GM18867 (cell line): ENCODE measurements around the gene FMNL2.

ENCODE experiments used
- ATAC-seq: cut with Tn5 transposase; IDR thresholded peaks from one replicate; pipeline ENCODE4 v1.9.1; 2021; ENCODE audit warnings: mild to moderate bottlenecking, moderate library complexity; ENCODE audit not compliant: unreplicated experiment

Gene FMNL2

GRCh38 chr2:152400607-152401214 is 65.7 kb downstream of the FMNL2 start:
- ATAC-seq: no peak

GRCh38 chr2:152402780-152403759 is 68.1 kb downstream of the FMNL2 start:
- ATAC-seq: no peak

GRCh38 chr2:152405206-152406118 is 70.5 kb downstream of the FMNL2 start:
- ATAC-seq: no peak

- peak; percentile 43 for ATAC-seq
Measured at GRCh38 chr2:152406119-152406835, 71.3 kb downstream of the FMNL2 start.

- ATAC-seq: no peak
Measured at GRCh38 chr2:152406836-152407161, 71.8 kb downstream of the FMNL2 start.

GRCh38 chr2:152407204-152407721 is 72.3 kb downstream of the FMNL2 start:
- ATAC-seq: peak; percentile 85

GRCh38 chr2:152407806-152408205 is 72.8 kb downstream of the FMNL2 start:
- ATAC-seq: no peak

DNA sequence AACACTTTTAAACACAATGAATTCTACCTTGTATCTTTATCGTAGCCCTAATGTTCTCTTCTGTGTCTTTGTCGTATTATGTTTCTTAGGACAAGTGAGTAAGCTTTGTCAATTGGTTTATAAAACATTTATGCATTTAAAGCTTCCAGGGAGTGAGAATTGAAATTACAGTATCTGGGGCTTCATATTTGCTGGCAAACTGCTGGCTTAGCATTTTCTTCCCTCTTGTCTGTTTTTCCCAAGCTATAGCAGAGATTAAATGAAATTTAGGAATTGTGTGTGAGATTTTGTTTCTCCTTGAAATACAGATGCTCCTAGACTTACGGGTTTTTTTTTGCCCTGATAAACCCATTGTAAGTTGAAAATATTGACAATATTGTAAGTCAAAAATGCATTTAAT is 73.3 kb downstream of the FMNL2 start:
- ATAC-seq: no peak

DNA sequence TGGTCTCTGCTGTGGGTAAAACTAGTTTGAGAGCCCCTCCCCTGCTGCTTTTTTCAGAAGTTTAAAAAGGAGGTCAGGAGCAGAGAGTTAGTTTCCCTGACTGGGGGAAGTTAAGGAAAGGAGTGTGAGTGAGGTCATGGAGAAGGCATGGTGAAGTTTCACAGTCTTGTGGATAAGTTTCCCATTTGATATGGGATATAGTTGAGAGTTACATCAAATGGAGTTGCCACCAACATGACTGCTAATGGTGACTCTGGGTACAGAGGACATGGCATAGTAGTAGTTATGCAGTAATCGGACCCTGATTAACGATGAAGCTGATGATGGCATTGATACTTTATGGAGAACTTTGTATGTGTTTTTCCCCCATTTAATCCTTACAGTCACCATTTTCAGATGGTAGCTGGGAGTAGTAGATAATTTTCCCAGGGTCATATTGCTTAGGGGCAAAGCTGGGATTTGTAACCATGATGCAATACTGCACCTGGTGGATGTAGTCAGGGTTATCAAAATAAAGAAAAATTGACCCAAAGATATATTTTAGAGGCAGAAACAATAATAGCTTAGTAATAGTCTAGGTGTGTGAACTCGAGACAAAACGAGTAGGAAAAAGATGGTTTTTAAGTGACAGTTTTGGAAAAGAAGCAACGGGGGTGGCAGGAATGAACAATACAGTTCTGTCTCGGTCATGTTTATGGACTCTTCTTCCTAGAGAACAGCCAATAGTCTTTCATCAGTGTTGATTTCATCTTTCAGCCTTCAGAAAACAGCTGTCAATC is 74.6 kb downstream of the FMNL2 start:
- ATAC-seq: no peak

DNA sequence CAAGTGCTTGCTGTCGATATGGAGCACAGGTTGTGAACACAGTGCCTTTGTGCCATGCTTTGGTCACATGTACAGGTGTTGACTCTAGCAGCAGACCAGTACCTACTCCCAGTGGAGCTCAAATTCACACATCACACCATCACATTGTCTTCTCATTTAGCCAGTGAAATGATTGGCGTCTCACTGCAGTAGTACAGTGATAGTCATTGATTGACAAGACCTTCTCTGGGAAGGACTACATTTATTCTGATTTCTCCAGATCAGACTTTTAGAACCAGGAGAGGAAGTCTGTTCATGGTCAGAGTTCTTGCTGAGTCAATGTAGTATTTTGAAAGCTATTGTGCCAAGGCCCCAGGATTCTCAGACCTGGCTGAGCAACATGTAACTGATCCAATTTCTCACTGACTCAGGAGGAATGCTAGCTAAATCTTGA is 75.2 kb downstream of the FMNL2 start:
- ATAC-seq: no peak

- ATAC-seq: no peak
Measured at GRCh38 chr2:152411154-152411553, 76.2 kb downstream of the FMNL2 start.

DNA sequence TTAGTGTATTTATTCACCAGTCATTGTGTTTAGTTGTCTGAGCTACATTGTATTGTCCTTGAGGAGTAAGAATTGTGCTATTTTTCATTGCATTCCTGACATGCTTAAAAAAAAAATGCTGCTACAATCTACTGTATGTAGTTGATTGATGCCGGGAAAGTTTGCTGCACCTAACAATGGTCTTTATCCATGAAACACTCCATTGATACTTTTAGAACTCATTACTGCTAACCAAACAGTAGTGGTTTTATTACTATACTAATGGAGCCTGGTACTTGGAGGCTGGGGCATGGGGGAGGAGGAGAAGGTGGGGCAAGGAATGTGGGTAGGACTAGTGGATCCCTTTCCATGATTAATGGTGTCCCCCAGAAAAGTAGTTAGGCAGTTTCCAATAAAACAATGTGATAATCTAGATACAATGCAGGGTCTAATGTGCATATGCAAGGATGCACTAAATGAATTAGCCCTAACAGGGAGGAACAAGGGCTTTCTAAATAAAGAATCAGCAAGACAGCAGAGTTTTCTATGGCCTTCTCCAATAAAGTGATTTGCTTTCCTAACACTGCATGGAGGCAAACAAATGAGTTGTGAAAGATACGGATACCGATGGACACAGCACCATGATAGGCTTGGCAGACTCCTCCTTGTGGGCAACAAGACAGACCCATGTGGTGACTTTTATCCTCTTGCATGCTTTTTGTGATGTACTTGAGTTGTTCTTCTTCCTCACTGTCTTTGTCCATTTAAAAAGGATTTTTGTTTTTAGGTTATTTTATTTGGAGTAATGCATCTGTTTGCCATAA is 78.5 kb downstream of the FMNL2 start:
- ATAC-seq: no peak

DNA sequence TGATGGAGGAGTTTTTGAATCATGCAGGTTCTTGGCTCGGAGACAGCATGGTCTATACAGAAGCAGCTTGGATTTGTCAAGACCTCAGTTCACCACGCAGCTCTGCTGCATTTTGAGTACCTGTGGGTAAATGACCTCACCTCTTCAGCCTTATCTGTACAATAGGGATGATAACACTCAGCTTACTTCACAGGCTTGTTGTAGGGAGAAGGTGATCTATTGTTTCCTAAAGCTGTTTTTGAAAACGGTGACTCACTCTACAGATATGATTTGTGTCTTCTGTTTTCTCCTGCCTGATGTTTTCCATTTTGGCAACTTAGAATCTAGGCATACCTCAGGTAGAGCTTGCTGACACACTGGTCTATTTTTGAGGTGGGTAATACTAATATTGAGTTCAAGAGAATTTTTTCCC is 80.3 kb downstream of the FMNL2 start:
- ATAC-seq: no peak

DNA sequence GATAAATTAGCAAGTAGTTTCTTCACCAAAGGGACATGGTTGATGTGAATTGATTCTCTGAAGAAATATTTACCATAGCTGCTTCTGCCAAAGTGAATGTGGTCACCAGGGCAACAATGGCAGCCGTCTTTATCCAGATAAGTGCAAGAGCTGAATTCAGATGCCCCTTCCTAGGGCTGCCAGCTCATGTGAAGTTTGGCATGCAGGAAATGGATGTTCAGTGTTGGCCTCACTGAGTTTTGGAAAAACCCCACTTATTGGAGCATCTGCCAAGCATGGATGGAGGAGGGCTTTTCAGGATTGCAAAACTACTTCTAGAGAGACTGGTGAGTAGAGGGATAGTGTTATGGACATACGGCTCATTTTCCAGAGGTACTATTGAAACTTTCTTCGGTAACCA is 80.8 kb downstream of the FMNL2 start:
- no peak for ATAC-seq

GRCh38 chr2:152418688-152419087 is 83.7 kb downstream of the FMNL2 start:
- peak; percentile 31 for ATAC-seq

DNA sequence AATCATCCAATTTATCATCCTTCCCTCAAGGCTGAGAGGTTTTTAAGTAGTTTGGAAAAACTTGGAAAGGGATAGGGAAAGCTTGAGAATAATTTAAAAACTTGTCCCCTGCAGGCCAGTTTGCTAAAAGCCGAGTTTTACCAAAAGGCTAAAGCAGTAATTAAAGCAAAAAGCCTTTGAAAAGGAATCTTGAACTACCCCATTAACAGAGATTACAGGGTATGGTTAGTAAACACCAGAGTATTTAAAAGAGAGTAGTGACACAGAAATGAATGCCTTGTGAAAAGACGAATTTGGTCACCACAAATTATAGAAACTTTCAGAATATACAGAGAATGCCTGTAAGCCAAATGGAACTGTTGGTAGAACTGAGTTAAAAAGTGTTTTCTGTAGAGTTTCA is 85.0 kb downstream of the FMNL2 start:
- no peak for ATAC-seq

DNA sequence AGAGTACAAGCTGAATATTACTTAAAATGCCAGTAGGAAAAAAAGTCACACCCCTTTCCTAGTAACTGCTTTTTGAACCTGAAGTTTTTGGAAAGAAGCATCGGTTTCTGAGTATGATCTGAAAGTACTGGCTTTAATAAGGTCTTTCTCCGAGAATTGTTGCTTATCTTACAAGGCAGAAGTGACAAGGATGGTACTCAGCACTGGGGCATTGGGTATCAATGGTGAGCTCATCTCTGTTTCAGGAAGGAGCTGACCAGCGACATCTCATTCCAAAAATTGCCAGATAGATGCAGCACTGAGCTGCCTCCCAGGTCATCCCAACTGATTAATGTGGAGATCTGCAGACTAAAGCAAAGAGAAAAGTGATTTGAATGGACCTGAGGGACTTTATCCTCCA is 85.4 kb downstream of the FMNL2 start:
- no peak for ATAC-seq

DNA sequence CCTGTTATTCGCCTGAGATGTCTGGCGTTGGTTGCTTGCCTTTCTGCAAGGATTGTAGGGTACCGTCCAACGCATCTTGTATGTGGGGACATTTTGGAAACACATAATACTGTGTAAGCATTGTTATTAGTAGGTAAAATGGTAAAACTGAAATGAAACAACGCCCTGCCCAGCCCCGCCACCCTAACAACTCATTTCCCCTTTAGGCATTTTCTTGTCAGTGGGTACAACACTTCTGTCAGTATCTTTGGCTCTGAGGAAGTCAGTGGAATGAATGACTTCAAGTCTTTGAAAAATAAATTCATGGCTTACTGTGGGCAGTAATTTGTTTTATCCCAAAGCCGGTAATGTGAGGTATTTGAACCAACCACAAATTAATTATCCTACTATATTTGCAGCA is 86.0 kb downstream of the FMNL2 start:
- peak; percentile 31 for ATAC-seq
